Measurements from ENCODE around the gene SIGLEC10. TPM values are rescaled to one million over a fixed set of nuclear protein-coding genes. Genes with fewer than 3 reads are reported as not detected.
"Not testable (repeated sequence)": the region's sequence is repeated elsewhere in the genome, so short reads cannot be mapped to it uniquely, and the experiment has no call there.

Gene SIGLEC10
- total RNA-seq, 1 donor from 2014 or later: not detected

GRCh38 chr19:51418707-51419106 lies 1.3 kb upstream of the SIGLEC10 start:
- H3K27me3 Mint-ChIP-seq (ENCODE audit: low read depth, unreplicated experiment): peaks cover 10% of the 10 kb centered on the region
- no peaks in the 10 kb centered on the region for H3K9me3 ChIP-seq (ENCODE audit: insufficient read depth, low read depth, low read length)
- no peaks in the 10 kb centered on the region for H3K4me1 Mint-ChIP-seq (ENCODE audit: low read depth, unreplicated experiment)
- H3K27ac Mint-ChIP-seq (ENCODE audit: unreplicated experiment): no peak overlapping the region
- TF ChIP-seq CTCF (IDR thresholded peaks at IDR 0.05; ENCODE audit: insufficient read depth, low read depth, low read length) (no peak), EZH2 (IDR thresholded peaks at IDR 0.05; ENCODE audit: insufficient read depth, low read length) (no peak)
- H3K9ac ChIP-seq (ENCODE audit: low read length): no peak overlapping the region
- H3K4me3 Mint-ChIP-seq (ENCODE audit: unreplicated experiment): no peak overlapping the region
- H3K36me3 ChIP-seq (ENCODE audit: insufficient read depth, low read length): no peaks in the 10 kb centered on the region
- H4K20me1 ChIP-seq (ENCODE audit: insufficient read depth, low read length): no peaks in the 10 kb centered on the region
- no peak overlapping the region for H3K4me2 ChIP-seq (ENCODE audit: low read length)
- H3K27ac ChIP-seq (ENCODE audit: low read depth, low read length): no peak overlapping the region
- H3K79me2 ChIP-seq (ENCODE audit: insufficient read depth, low read length): no peaks in the 10 kb centered on the region
- H3K4me1 ChIP-seq (ENCODE audit: insufficient read depth, low read length): no peaks in the 10 kb centered on the region
- H3K27me3 ChIP-seq (ENCODE audit: insufficient read depth, low read length): no peaks in the 10 kb centered on the region
- FAIRE-seq (no peak), DNase-seq (ENCODE audit: low read depth) (no peak)
- no peaks in the 10 kb centered on the region for H3K36me3 Mint-ChIP-seq (ENCODE audit: low read depth, unreplicated experiment)
- H3K9me3 Mint-ChIP-seq (ENCODE audit: unreplicated experiment): peaks cover 5% of the 10 kb centered on the region
- H3K4me3 ChIP-seq (ENCODE audit: insufficient read depth, low read depth, low read length): no peak overlapping the region
- H2AFZ ChIP-seq (ENCODE audit: low read depth, low read length): no peak overlapping the region

GRCh38 chr19:51417810-51418157 lies 342 bp upstream of the SIGLEC10 start:
- H3K27ac Mint-ChIP-seq (ENCODE audit: unreplicated experiment): no peak overlapping the region
- Histone ChIP-seq H3K79me2 (ENCODE audit: insufficient read depth, low read length) (no peaks in the 10 kb centered on the region), H3K27me3 (ENCODE audit: insufficient read depth, low read length) (no peaks in the 10 kb centered on the region), H2AFZ (ENCODE audit: low read depth, low read length) (no peak overlapping the region), H3K4me1 (ENCODE audit: insufficient read depth, low read length) (no peaks in the 10 kb centered on the region), H3K36me3 (ENCODE audit: insufficient read depth, low read length) (no peaks in the 10 kb centered on the region), H4K20me1 (ENCODE audit: insufficient read depth, low read length) (no peaks in the 10 kb centered on the region), H3K9me3 (ENCODE audit: insufficient read depth, low read depth, low read length) (no peaks in the 10 kb centered on the region), H3K9ac (ENCODE audit: low read length) (no peak overlapping the region), H3K4me2 (ENCODE audit: low read length) (no peak overlapping the region), H3K27ac (ENCODE audit: low read depth, low read length) (no peak overlapping the region), H3K4me3 (ENCODE audit: insufficient read depth, low read depth, low read length) (no peak overlapping the region)
- H3K4me1 Mint-ChIP-seq (ENCODE audit: low read depth, unreplicated experiment): no peaks in the 10 kb centered on the region
- H3K4me3 Mint-ChIP-seq (ENCODE audit: unreplicated experiment): no peak overlapping the region
- TF ChIP-seq EZH2 (IDR thresholded peaks at IDR 0.05; ENCODE audit: insufficient read depth, low read length): no peak
- no peak for TF ChIP-seq CTCF (IDR thresholded peaks at IDR 0.05; ENCODE audit: insufficient read depth, low read depth, low read length)
- H3K9me3 Mint-ChIP-seq (ENCODE audit: unreplicated experiment): peaks cover 5% of the 10 kb centered on the region
- H3K27me3 Mint-ChIP-seq (ENCODE audit: low read depth, unreplicated experiment): peaks cover 10% of the 10 kb centered on the region
- DNase-seq (ENCODE audit: low read depth): no peak
- no peak for FAIRE-seq
- H3K36me3 Mint-ChIP-seq (ENCODE audit: low read depth, unreplicated experiment): no peaks in the 10 kb centered on the region

- not testable (repeated sequence) for H3K36me3 Mint-ChIP-seq (ENCODE audit: low read depth, unreplicated experiment)
Observed at GRCh38 chr19:51416422-51416821, 1.0 kb downstream of the SIGLEC10 start.

More at GRCh38 chr19:51416422-51416821, 1.0 kb downstream of the SIGLEC10 start:
- not testable (repeated sequence) for H3K9me3 Mint-ChIP-seq (ENCODE audit: unreplicated experiment); H3K9me3 ChIP-seq (ENCODE audit: insufficient read depth, low read depth, low read length); H3K4me1 Mint-ChIP-seq (ENCODE audit: low read depth, unreplicated experiment); H4K20me1 ChIP-seq (ENCODE audit: insufficient read depth, low read length); H2AFZ ChIP-seq (ENCODE audit: low read depth, low read length); H3K4me1 ChIP-seq (ENCODE audit: insufficient read depth, low read length); H3K4me2 ChIP-seq (ENCODE audit: low read length); H3K36me3 ChIP-seq (ENCODE audit: insufficient read depth, low read length); FAIRE-seq; H3K27me3 ChIP-seq (ENCODE audit: insufficient read depth, low read length); H3K4me3 Mint-ChIP-seq (ENCODE audit: unreplicated experiment); DNase-seq (ENCODE audit: low read depth); H3K79me2 ChIP-seq (ENCODE audit: insufficient read depth, low read length); H3K4me3 ChIP-seq (ENCODE audit: insufficient read depth, low read depth, low read length); H3K27ac Mint-ChIP-seq (ENCODE audit: unreplicated experiment); H3K9ac ChIP-seq (ENCODE audit: low read length); H3K27ac ChIP-seq (ENCODE audit: low read depth, low read length)
- peaks cover 10% of the 10 kb centered on the region for H3K27me3 Mint-ChIP-seq (ENCODE audit: low read depth, unreplicated experiment)

Measured in astrocyte (in vitro differentiated cells and primary cell).